ENCODE data around the gene RAPGEFL1.
"Not testable (repeated sequence)": the region's sequence is repeated elsewhere in the genome, so short reads cannot be mapped to it uniquely, and the experiment has no call there.

- TF ChIP-seq POLR2A (IDR thresholded peaks at IDR 0.05; ENCODE audit: low read depth, low read length); EZH2 (IDR thresholded peaks at IDR 0.05; ENCODE audit: borderline replicate concordance, low read depth, low read length, severe bottlenecking); CTCF (IDR thresholded peaks at IDR 0.05; ENCODE audit: extremely low read depth in 1 of 2, insufficient read depth in 1 of 2, low read depth in 1 of 2, low read length in 2 of 2); POLR2AphosphoS5 (IDR thresholded peaks at IDR 0.05; ENCODE audit: insufficient read depth, low read depth, low read length); MAX (IDR thresholded peaks at IDR 0.05; ENCODE audit: insufficient read depth, insufficient read length); JUN (IDR thresholded peaks at IDR 0.05; ENCODE audit: borderline replicate concordance, insufficient read depth, insufficient read length, low read depth): not testable (repeated sequence)
Measured at GRCh38 chr17:40229146-40229545, 51.9 kb downstream of the RAPGEFL1 start.

Data from endothelial cell of umbilical vein (primary cell).